H9 (cell line): Measurements from ENCODE around the gene PTGFRN. TPM values are rescaled to one million over a fixed set of nuclear protein-coding genes. Genes with fewer than 3 reads are reported as not detected.

ENCODE experiments used
- DNase-seq: peaks from one replicate; pipeline ENCODE4 v3.0.0-alpha.2; 2017
- H2AFZ ChIP-seq: one replicate; pipeline ENCODE4 v1.6.1; 2013; ENCODE audit warnings: mild to moderate bottlenecking, low read length, control low read depth, moderate library complexity
- H2AK5ac ChIP-seq: 2 replicates; pipeline ENCODE4 v1.6.1; 2013; ENCODE audit warnings: low read length, control low read depth, mixed read lengths; ENCODE audit not compliant: insufficient read length
- H2BK120ac ChIP-seq: one replicate; pipeline ENCODE4 v1.6.1; 2013; ENCODE audit warnings: low read depth, mild to moderate bottlenecking, low read length, control low read depth, inconsistent platforms; ENCODE audit not compliant: poor library complexity, severe bottlenecking
- H2BK12ac ChIP-seq: 2 replicates; pipeline ENCODE4 v1.6.1; 2013; ENCODE audit warnings: low read length, control low read depth, mixed read lengths, low read depth; ENCODE audit not compliant: insufficient read length
- H2BK15ac ChIP-seq: 2 replicates; pipeline ENCODE4 v1.6.1; 2013; ENCODE audit warnings: low read depth, low read length, control low read depth
- H2BK20ac ChIP-seq: one replicate; pipeline ENCODE4 v1.6.1; 2013; ENCODE audit warnings: low read depth, mild to moderate bottlenecking, low read length, control low read depth, inconsistent platforms; ENCODE audit not compliant: poor library complexity, severe bottlenecking
- H2BK5ac ChIP-seq: 2 replicates; pipeline ENCODE4 v1.6.1; 2013; ENCODE audit warnings: low read length, control low read depth, mixed read lengths; ENCODE audit not compliant: insufficient read length
- H3K14ac ChIP-seq: 2 replicates; pipeline ENCODE4 v1.6.1; 2013; ENCODE audit warnings: low read length, control low read depth; ENCODE audit not compliant: insufficient read depth
- H3K18ac ChIP-seq: 2 replicates; pipeline ENCODE4 v1.6.1; 2013; ENCODE audit warnings: low read depth, mild to moderate bottlenecking, mixed read lengths, low read length, control low read depth; ENCODE audit not compliant: insufficient read length
- H3K23ac ChIP-seq: 2 replicates; pipeline ENCODE4 v1.6.1; 2013; ENCODE audit warnings: low read length, control low read depth, mixed read lengths, low read depth; ENCODE audit not compliant: insufficient read length
- H3K23me2 ChIP-seq: 2 replicates; pipeline ENCODE4 v1.6.1; 2013; ENCODE audit warnings: low read depth, mild to moderate bottlenecking, mixed read lengths, low read length, control low read depth; ENCODE audit not compliant: insufficient read length, poor library complexity, severe bottlenecking
- H3K27ac ChIP-seq: 2 replicates; pipeline ENCODE4 v1.5.1; 2013; ENCODE audit warnings: low read length, control low read depth, mixed read lengths, low read depth; ENCODE audit not compliant: insufficient read length
- H3K27me3 ChIP-seq: 2 replicates; pipeline ENCODE4 v1.6.1; 2013; ENCODE audit warnings: low read length, control low read depth, inconsistent platforms; ENCODE audit not compliant: insufficient read depth
- H3K4ac ChIP-seq: 2 replicates; pipeline ENCODE4 v1.6.1; 2013; ENCODE audit warnings: low read depth, mild to moderate bottlenecking, control low read depth, inconsistent platforms, low read length, moderate library complexity
- H3K4me1 ChIP-seq: 2 replicates; pipeline ENCODE4 v1.6.1; 2013; ENCODE audit warnings: low read length, control low read depth, inconsistent platforms; ENCODE audit not compliant: insufficient read depth
- H3K4me2 ChIP-seq: 2 replicates; pipeline ENCODE4 v1.6.1; 2013; ENCODE audit warnings: low read length, control low read depth, mixed read lengths; ENCODE audit not compliant: insufficient read length, insufficient read depth
- H3K56ac ChIP-seq: 2 replicates; pipeline ENCODE4 v1.6.1; 2013; ENCODE audit warnings: low read depth, mild to moderate bottlenecking, mixed read lengths, low read length, control low read depth; ENCODE audit not compliant: insufficient read length
- H3K79me1 ChIP-seq: 2 replicates; pipeline ENCODE4 v1.6.1; 2013; ENCODE audit warnings: low read depth, mild to moderate bottlenecking, moderate library complexity, low read length, control low read depth, inconsistent platforms; ENCODE audit not compliant: insufficient read depth, poor library complexity, severe bottlenecking
- H3K79me2 ChIP-seq: 2 replicates; pipeline ENCODE4 v1.6.1; 2013; ENCODE audit warnings: low read length, control low read depth, inconsistent platforms; ENCODE audit not compliant: insufficient read depth
- H3K9ac ChIP-seq: 2 replicates; pipeline ENCODE4 v1.6.1; 2013; ENCODE audit warnings: low read length, control low read depth, mixed read lengths; ENCODE audit not compliant: insufficient read length; ENCODE audit errors: extremely low read depth
- H3K9me3 ChIP-seq: one replicate; pipeline ENCODE4 v1.6.1; 2013; ENCODE audit warnings: low read depth, low read length, inconsistent platforms; ENCODE audit not compliant: control insufficient read depth
- H3T11ph ChIP-seq: one replicate; pipeline ENCODE4 v1.6.1; 2013; ENCODE audit warnings: mild to moderate bottlenecking, low read length, control low read depth, inconsistent platforms
- H4K20me1 ChIP-seq: one replicate; pipeline ENCODE4 v1.6.1; 2013; ENCODE audit not compliant: control insufficient read depth, insufficient read length, insufficient read depth
- H4K5ac ChIP-seq: 2 replicates; pipeline ENCODE4 v1.6.1; 2013; ENCODE audit warnings: low read depth, mild to moderate bottlenecking, mixed read lengths, low read length, control low read depth; ENCODE audit not compliant: insufficient read length
- H4K8ac ChIP-seq: replicated peaks from 2 replicates; pipeline ENCODE4 v1.6.1; 2013; ENCODE audit warnings: low read length, control low read depth, mixed read lengths, low read depth; ENCODE audit not compliant: insufficient read length
- H4K91ac ChIP-seq: 2 replicates; pipeline ENCODE4 v1.6.1; 2013; ENCODE audit warnings: low read depth, mild to moderate bottlenecking, moderate library complexity, mixed read lengths, low read length, control low read depth; ENCODE audit not compliant: insufficient read length
- H3K27ac Mint-ChIP-seq, 3 experiments: 2 replicates in 2 of 3; 3 replicates in 1 of 3; pipeline ENCODE4 v1.8.0; 2020 to 2021; ENCODE audit warnings: mixed read lengths in 3 of 3, mild to moderate bottlenecking in 1 of 3, moderate library complexity in 1 of 3
- H3K27me3 Mint-ChIP-seq: 2 replicates; pipeline ENCODE4 v1.8.0; 2021; ENCODE audit warnings: low read depth, mild to moderate bottlenecking, moderate library complexity, mixed read lengths
- H3K36me3 Mint-ChIP-seq, 3 experiments: 2 replicates in 2 of 3; 3 replicates in 1 of 3; pipeline ENCODE4 v1.8.0; 2020 to 2021; ENCODE audit warnings: low read depth in 3 of 3, mixed read lengths in 3 of 3; ENCODE audit not compliant: insufficient read depth in 1 of 3
- H3K4me1 Mint-ChIP-seq, 2 experiments: 2 replicates each; pipeline ENCODE4 v1.8.0; 2020; ENCODE audit warnings: mixed read lengths in 2 of 2
- H3K4me3 Mint-ChIP-seq, 2 experiments: 2 replicates in 1 of 2; 3 replicates in 1 of 2; pipeline ENCODE4 v1.8.0; 2020 to 2021; ENCODE audit warnings: mild to moderate bottlenecking in 2 of 2, mixed read lengths in 2 of 2, moderate library complexity in 1 of 2
- H3K9me3 Mint-ChIP-seq, 2 experiments: 2 replicates in 1 of 2; 3 replicates in 1 of 2; pipeline ENCODE4 v1.8.0; 2020; ENCODE audit warnings: mild to moderate bottlenecking in 2 of 2, mixed read lengths in 2 of 2, moderate library complexity in 1 of 2
- WGBS: extraction: QIAGEN DNeasy Blood & Tissue Kit; methylation state at CpG from one replicate; pipeline ENCODE4 v1.1.7; 2013; ENCODE audit warnings: missing lambda C conversion rate, low lambda C conversion rate, mixed read lengths; ENCODE audit not compliant: insufficient read length; ENCODE audit errors: extremely low coverage; 5-methylcytosine and 5-hydroxymethylcytosine counted together
- total RNA-seq: library from RNA; stranded (reverse); gene quantifications from 2 replicates; pipeline ENCODE4 v1.2.1, GENCODE V29; 2021
- TF ChIP-seq, protein P1 (sequence below): fragments of 200-600 bp; sonication (generic); conservative IDR thresholded peaks from 3 replicates; pipeline ENCODE4 v1.8.0; 2021; ENCODE audit warnings: antibody characterized with exemption, mild to moderate bottlenecking

PTGFRN gene
- total RNA-seq, 1 experiment from 2014 or later = 26.3 TPM

GRCh38 chr1:116981521-116982037 lies 71.9 kb downstream of the PTGFRN start:
- whole genome bisulfite sequencing = no CpG with 5 or more reads among the region's 2 CpGs
- no peaks in the 10 kb centered on the region for H3K9me3 ChIP-seq
- Mint-ChIP-seq H3K4me1 (peaks cover 8 to 12% of the 10 kb centered on the region in 2 experiments), H3K36me3 (peaks cover 8 to 25% (median 14%) of the 10 kb centered on the region in 3 experiments), H3K27ac (peak overlapping the region in 1 of 3 experiments; percentile 34; a peak in 2 of 7 replicates), H3K4me3 (no peak overlapping the region), H3K9me3 (peaks cover 4 to 11% of the 10 kb centered on the region in 2 experiments; a peak in 3 of 5 replicates), H3K27me3 (no peaks in the 10 kb centered on the region)
- H3K4me1 ChIP-seq = no peaks in the 10 kb centered on the region
- no peak overlapping the region for H3K27ac ChIP-seq
- no peak overlapping the region for H3K4me2 ChIP-seq
- no peak overlapping the region for H4K8ac ChIP-seq
- H3K79me2 ChIP-seq = no peaks in the 10 kb centered on the region
- H3K18ac ChIP-seq = no peak overlapping the region
- no peak overlapping the region for H2BK5ac ChIP-seq
- no peak overlapping the region for H3K4ac ChIP-seq
- H3K14ac ChIP-seq = no peak overlapping the region
- H4K20me1 ChIP-seq = peaks cover 2% of the 10 kb centered on the region
- H3K56ac ChIP-seq = no peak overlapping the region
- no peak overlapping the region for H2BK120ac ChIP-seq
- DNase-seq = no peak
- TF ChIP-seq, protein P1, sequence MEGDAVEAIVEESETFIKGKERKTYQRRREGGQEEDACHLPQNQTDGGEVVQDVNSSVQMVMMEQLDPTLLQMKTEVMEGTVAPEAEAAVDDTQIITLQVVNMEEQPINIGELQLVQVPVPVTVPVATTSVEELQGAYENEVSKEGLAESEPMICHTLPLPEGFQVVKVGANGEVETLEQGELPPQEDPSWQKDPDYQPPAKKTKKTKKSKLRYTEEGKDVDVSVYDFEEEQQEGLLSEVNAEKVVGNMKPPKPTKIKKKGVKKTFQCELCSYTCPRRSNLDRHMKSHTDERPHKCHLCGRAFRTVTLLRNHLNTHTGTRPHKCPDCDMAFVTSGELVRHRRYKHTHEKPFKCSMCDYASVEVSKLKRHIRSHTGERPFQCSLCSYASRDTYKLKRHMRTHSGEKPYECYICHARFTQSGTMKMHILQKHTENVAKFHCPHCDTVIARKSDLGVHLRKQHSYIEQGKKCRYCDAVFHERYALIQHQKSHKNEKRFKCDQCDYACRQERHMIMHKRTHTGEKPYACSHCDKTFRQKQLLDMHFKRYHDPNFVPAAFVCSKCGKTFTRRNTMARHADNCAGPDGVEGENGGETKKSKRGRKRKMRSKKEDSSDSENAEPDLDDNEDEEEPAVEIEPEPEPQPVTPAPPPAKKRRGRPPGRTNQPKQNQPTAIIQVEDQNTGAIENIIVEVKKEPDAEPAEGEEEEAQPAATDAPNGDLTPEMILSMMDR = no peak
- no peak overlapping the region for H2AK5ac ChIP-seq
- H3K23ac ChIP-seq = no peak overlapping the region
- no peak overlapping the region for H2BK20ac ChIP-seq
- H4K5ac ChIP-seq = no peak overlapping the region
- H2BK12ac ChIP-seq = no peak overlapping the region
- H3K9ac ChIP-seq = no peak overlapping the region
- H2BK15ac ChIP-seq = no peak overlapping the region
- no peak overlapping the region for H2AFZ ChIP-seq
- H3K27me3 ChIP-seq = no peaks in the 10 kb centered on the region
- H3K79me1 ChIP-seq = no peaks in the 10 kb centered on the region
- H3T11ph ChIP-seq = no peak overlapping the region
- H3K23me2 ChIP-seq = no peaks in the 10 kb centered on the region
- no peak overlapping the region for H4K91ac ChIP-seq
